ENCODE data around the gene TPSAB1. TPM values are rescaled to one million over a fixed set of nuclear protein-coding genes. Genes with fewer than 3 reads are reported as not detected.

Gene TPSAB1
- total RNA-seq, 2 donors from 2014 or later: 30.4 to 62.1 TPM

DNA sequence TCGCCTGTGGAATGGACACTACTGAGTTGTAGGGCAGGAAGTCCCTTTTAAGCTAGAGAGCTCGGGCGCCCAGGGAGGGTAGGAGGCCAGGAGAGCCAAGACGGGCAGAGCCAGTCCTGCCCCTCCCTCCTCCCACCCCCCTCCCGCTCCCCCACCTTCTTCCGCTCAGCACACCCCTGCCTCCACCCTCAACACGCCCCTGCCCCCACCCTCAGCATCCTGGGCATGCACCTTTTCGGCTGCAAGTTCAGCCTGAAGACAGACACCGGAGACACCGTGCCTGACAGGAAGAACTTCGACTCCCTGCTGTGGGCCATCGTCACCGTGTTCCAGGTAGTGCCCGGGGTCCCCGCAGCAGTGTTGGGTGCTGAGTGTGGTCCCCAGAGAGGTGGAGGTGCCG, 33.7 kb upstream of the TPSAB1 start:
- TF ChIP-seq, protein P1, sequence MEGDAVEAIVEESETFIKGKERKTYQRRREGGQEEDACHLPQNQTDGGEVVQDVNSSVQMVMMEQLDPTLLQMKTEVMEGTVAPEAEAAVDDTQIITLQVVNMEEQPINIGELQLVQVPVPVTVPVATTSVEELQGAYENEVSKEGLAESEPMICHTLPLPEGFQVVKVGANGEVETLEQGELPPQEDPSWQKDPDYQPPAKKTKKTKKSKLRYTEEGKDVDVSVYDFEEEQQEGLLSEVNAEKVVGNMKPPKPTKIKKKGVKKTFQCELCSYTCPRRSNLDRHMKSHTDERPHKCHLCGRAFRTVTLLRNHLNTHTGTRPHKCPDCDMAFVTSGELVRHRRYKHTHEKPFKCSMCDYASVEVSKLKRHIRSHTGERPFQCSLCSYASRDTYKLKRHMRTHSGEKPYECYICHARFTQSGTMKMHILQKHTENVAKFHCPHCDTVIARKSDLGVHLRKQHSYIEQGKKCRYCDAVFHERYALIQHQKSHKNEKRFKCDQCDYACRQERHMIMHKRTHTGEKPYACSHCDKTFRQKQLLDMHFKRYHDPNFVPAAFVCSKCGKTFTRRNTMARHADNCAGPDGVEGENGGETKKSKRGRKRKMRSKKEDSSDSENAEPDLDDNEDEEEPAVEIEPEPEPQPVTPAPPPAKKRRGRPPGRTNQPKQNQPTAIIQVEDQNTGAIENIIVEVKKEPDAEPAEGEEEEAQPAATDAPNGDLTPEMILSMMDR (IDR thresholded peaks at IDR 0.05): no peak
- no peaks in the 10 kb centered on the region for H3K4me1 ChIP-seq
- no peak overlapping the region for H3K4me3 ChIP-seq
- H3K9ac ChIP-seq (ENCODE audit: low read depth in 2 of 2, low read length in 2 of 2): no peak overlapping the region
- H3K27me3 ChIP-seq: no peaks in the 10 kb centered on the region
- no peaks in the 10 kb centered on the region for H3K36me3 ChIP-seq
- intact Hi-C loops (cut with DNase I): no loop called here
- H3K27ac ChIP-seq: no peak overlapping the region
- no peaks in the 10 kb centered on the region for H3K9me3 ChIP-seq
- no peak for DNase-seq

DNA sequence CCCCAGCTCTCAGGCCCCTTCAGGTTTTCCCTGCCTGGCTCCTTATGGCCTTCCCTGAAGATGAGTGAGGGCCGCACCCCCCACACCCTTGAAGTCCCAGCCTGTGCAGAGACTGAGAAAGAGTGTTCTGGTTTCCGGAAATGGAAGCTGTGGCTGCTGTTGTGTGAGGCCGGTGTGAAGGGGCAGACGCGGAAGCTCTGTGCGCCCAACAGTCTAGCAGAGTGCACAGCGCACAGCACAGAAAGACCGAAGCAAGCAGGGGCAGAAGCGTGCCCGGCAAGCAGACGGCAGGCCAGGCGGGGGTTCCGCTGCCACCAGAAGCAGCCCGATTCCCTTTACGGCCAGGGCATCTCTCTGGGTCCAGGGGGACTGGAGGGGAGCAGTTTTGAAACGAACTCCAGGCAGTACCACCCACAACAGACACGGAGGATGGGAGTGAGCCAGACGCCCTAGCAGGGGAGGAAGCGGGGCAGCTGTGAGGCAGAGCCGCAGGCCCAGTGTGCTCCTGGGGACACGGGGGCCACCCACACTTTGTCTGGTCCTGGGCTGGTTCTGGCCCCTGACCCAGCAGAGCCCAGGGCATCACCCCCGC, 32.2 kb upstream of the TPSAB1 start:
- no peak overlapping the region for H3K4me3 ChIP-seq
- no peaks in the 10 kb centered on the region for H3K4me1 ChIP-seq
- TF ChIP-seq, protein P1 (IDR thresholded peaks at IDR 0.05): no peak
- DNase-seq: no peak
- no peak overlapping the region for H3K9ac ChIP-seq (ENCODE audit: low read depth in 2 of 2, low read length in 2 of 2)
- H3K27me3 ChIP-seq: no peaks in the 10 kb centered on the region
- no peaks in the 10 kb centered on the region for H3K9me3 ChIP-seq
- H3K36me3 ChIP-seq: no peaks in the 10 kb centered on the region
- intact Hi-C loops (cut with DNase I): no loop called here
- H3K27ac ChIP-seq: no peak overlapping the region

DNA sequence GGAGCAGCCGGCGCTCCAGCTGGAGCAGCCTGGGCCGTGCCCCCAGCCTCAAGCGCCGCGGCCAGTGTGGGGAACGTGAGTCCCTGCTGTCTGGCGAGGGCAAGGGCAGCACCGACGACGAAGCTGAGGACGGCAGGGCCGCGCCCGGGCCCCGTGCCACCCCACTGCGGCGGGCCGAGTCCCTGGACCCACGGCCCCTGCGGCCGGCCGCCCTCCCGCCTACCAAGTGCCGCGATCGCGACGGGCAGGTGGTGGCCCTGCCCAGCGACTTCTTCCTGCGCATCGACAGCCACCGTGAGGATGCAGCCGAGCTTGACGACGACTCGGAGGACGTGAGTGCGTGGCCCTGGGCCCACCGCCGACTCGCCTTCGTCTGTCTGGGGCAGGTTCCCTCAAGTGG, 31.4 kb upstream of the TPSAB1 start:
- H3K36me3 ChIP-seq: no peaks in the 10 kb centered on the region
- no peaks in the 10 kb centered on the region for H3K9me3 ChIP-seq
- TF ChIP-seq, protein P1 (IDR thresholded peaks at IDR 0.05): no peak
- H3K27ac ChIP-seq: no peak overlapping the region
- DNase-seq: no peak
- intact Hi-C loops (cut with DNase I): no loop called here
- no peak overlapping the region for H3K9ac ChIP-seq (ENCODE audit: low read depth in 2 of 2, low read length in 2 of 2)
- H3K4me1 ChIP-seq: no peaks in the 10 kb centered on the region
- H3K27me3 ChIP-seq: no peaks in the 10 kb centered on the region
- no peak overlapping the region for H3K4me3 ChIP-seq

DNA sequence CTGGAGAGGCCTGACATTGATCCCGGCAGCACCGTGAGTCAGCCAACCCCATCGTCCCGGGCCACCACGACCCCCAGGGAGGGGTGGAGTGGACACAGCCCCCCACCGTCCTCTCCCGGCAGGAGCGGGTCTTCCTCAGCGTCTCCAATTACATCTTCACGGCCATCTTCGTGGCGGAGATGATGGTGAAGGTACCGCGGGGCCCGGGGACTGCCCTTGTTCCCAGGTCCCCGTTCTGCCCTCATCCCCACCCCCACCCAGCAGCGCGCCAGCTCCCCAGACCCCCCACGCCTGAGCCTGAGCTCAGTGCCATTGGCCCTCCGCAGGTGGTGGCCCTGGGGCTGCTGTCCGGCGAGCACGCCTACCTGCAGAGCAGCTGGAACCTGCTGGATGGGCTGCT, 30.0 kb upstream of the TPSAB1 start:
- no peak overlapping the region for H3K27ac ChIP-seq
- TF ChIP-seq, protein P1 (IDR thresholded peaks at IDR 0.05): no peak
- H3K9ac ChIP-seq (ENCODE audit: low read depth in 2 of 2, low read length in 2 of 2): no peak overlapping the region
- no peak overlapping the region for H3K4me3 ChIP-seq
- H3K9me3 ChIP-seq: no peaks in the 10 kb centered on the region
- no peaks in the 10 kb centered on the region for H3K4me1 ChIP-seq
- intact Hi-C loops (cut with DNase I): no loop called here
- no peaks in the 10 kb centered on the region for H3K36me3 ChIP-seq
- no peak for DNase-seq
- H3K27me3 ChIP-seq: no peaks in the 10 kb centered on the region

DNA sequence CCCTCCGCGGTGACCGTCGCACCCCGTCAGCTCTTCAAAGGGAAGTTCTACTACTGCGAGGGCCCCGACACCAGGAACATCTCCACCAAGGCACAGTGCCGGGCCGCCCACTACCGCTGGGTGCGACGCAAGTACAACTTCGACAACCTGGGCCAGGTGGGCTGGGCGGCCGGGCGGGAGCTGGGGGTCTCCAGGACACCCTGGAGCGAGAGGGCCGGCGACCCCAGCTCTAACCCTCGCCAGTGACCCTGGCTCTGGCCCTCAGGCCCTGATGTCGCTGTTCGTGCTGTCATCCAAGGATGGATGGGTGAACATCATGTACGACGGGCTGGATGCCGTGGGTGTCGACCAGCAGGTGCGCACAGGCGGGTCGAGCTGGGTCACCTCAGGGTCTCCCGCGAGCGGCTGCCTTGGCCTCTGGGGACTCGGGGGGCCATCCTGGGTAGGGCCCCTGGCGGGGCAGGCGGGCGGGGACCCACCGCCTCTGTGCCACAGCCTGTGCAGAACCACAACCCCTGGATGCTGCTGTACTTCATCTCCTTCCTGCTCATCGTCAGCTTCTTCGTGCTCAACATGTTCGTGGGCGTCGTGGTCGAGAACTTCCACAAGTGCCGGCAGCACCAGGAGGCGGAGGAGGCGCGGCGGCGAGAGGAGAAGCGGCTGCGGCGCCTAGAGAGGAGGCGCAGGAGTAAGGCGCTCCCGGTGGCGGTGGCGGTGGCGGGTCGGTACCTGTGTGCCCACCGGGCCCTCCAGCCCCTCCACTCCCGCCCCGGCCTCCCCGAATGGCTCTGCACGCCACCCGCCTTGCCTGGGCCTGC, 28.8 kb upstream of the TPSAB1 start:
- TF ChIP-seq, protein P1 (IDR thresholded peaks at IDR 0.05): no peak
- Histone ChIP-seq H3K9ac (ENCODE audit: low read depth in 2 of 2, low read length in 2 of 2) (no peak overlapping the region), H3K27me3 (no peaks in the 10 kb centered on the region), H3K9me3 (no peaks in the 10 kb centered on the region), H3K27ac (no peak overlapping the region), H3K36me3 (no peaks in the 10 kb centered on the region), H3K4me3 (no peak overlapping the region), H3K4me1 (no peaks in the 10 kb centered on the region)
- no peak for DNase-seq
- intact Hi-C loops (cut with DNase I): no loop called here

Data from colonic mucosa (tissue), 4 donors.